22Rv1 (cell line): ENCODE measurements around the gene RNF130.

ENCODE experiments used
- H3K27ac ChIP-seq: fragments of 450-650 bp; 2 replicates; pipeline ENCODE4 v1.5.1; 2017
- ZFX ChIP-seq: fragments of 450-650 bp; IDR thresholded peaks from 2 replicates; pipeline ENCODE4 v1.6.1; 2017; ENCODE audit warnings: antibody characterized with exemption, borderline replicate concordance
- TF ChIP-seq, protein P1 (sequence below): fragments of 450-650 bp; IDR thresholded peaks from 2 replicates; pipeline ENCODE4 v1.5.1; 2017; ENCODE audit warnings: mild to moderate bottlenecking

The RNF130 gene

DNA sequence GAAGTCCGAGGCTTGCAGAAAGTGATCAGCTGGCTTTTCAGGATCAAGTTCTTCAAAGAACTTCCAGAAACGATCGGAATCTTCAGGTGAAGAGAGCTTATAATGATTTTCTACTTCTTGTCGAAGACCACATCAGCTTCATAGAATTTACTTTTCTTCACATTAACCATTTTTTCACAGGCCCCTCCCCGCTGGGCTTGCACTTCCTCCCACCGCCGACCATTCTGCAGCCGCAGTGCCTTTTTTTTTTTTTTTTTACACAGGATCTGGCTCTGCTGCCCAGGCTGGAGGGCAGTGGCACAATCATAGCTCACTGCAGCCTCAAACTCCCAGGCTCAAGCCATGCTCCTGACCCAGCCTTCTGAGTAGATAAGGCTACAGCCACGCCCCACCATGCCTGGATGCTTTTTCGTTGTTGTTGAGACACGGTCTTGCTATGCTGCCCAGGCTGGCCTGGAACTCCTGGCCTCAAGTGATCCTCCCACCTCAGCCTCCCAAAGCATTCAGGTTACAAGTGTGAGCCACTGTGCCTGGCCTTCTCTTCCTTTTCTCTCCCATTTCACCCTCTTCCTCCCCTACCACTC, 15.3 kb upstream of the RNF130 start:
- H3K27ac ChIP-seq = no peak overlapping the region
- TF ChIP-seq, protein P1, sequence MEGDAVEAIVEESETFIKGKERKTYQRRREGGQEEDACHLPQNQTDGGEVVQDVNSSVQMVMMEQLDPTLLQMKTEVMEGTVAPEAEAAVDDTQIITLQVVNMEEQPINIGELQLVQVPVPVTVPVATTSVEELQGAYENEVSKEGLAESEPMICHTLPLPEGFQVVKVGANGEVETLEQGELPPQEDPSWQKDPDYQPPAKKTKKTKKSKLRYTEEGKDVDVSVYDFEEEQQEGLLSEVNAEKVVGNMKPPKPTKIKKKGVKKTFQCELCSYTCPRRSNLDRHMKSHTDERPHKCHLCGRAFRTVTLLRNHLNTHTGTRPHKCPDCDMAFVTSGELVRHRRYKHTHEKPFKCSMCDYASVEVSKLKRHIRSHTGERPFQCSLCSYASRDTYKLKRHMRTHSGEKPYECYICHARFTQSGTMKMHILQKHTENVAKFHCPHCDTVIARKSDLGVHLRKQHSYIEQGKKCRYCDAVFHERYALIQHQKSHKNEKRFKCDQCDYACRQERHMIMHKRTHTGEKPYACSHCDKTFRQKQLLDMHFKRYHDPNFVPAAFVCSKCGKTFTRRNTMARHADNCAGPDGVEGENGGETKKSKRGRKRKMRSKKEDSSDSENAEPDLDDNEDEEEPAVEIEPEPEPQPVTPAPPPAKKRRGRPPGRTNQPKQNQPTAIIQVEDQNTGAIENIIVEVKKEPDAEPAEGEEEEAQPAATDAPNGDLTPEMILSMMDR = no peak
- no peak for TF ChIP-seq ZFX

DNA sequence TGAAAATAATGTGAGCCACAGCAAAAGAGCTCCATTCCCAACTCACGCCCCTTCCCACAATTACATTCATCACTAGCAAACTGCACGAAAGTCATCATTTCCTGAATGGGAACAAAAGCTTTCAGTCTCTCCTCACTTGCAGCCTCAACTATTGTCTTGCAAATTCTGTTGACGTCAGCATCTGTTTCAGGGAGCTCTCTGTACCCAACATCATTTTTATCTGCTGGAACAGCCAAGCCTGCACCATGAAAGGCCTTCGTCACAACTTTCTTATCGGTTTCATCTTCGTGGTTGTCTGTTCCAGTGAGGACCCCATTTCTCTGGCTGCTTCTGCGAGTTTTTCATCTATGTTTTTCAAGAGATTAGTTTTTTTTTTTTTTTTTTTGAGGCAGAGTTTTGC, 14.3 kb upstream of the RNF130 start:
- no peak overlapping the region for H3K27ac ChIP-seq
- TF ChIP-seq ZFX = no peak
- TF ChIP-seq, protein P1 = no peak

DNA sequence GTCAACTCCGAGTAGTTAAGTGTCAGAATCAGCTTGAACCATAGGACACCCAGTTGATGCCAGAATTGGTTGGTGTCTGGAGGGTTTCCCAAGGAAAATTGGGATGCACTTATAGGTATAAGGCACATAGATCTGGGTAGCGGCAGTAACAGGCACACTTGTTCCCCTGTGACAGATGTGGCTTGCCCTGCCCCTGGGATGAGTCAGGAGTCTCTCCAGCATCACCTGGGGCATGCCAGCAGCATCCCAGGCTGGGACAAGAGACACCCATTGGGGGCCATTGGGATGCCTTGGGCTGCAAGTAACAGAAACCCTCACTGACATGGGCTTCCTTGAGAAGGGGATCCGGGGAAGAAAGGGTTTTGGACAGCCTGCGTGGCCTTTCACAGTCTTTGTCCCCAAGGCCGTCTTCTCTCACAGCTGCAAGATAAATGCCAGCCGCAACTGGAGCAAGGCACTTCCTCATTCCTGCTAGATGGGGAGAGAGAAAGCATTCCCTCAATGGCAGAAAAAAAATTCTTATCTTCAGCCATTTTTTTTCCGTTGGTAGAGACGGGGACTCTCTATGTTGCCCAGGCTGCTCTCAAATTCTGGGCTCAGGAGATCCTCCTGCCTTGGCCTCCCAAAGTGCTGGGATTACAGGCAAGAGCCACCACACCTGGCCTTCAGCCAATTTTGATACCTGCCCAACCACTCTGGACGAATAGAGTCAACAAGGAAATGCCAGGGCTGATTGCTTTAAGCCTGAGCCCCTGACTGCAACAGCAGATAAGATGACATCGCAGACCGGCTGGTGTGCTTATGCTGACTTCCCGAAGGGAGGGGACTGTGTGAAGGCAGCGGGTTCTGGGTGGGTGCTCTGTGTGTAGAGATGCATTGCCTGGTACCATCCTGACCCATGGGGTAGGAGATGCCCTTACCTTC, 13.3 kb upstream of the RNF130 start:
- no peak overlapping the region for H3K27ac ChIP-seq
- no peak for TF ChIP-seq ZFX
- TF ChIP-seq, protein P1 = no peak

DNA sequence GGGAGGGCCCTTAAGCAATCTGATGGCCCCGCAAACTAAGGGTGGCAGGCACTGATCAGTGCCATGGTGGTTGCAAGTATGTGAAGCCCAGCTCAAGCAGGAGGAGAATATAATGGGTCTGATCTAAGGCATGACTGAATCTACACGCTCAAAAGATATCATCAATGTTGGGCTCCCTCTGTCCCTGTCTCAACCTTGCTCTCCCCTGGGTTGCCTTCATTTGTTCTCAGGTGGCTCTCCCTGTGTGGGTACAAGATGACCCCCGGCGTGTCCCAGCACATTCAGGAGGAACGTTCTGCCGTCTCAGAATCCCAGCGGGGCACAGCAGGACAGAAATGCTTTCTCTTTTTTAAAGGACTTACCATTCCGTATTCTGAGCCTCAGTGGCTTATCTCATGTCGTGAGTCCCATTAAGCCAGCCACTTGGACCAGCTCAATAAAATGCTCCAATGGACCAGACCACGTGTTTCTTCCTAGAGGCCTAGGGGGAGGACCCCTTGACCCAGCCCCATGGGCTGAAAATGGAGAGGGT, 12.0 kb upstream of the RNF130 start:
- TF ChIP-seq ZFX = no peak
- TF ChIP-seq, protein P1 = no peak
- H3K27ac ChIP-seq = no peak overlapping the region

GRCh38 chr5:180082633-180083420, 11.3 kb upstream of the RNF130 start:
- TF ChIP-seq, protein P1 = no peak
- TF ChIP-seq ZFX = no peak

DNA sequence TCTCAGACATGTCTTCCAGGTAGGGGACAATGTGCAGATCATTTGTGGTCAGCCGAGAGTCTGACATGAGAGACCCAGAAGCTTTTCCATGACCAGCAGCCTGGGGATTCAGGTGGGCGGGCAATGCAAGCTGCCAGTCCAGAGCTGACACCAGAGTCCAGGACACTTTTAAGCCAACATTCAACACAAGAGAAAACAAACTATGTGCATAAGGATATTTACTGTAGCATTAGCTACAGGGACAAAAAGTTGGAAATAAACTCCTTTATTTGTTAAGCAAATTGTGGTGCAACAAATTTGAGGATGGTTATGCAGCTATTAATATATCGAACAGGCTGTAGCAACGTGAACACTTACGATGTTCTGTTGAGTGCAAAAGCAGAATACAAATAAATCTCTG, 9.9 kb upstream of the RNF130 start:
- H3K27ac ChIP-seq = no peak overlapping the region
- no peak for TF ChIP-seq ZFX
- TF ChIP-seq, protein P1 = no peak

More at GRCh38 chr5:180082633-180083420, 11.3 kb upstream of the RNF130 start:
- no peak overlapping the region for H3K27ac ChIP-seq
